Right atrium auricular region (tissue), 2 donors: ENCODE data around the gene SNED1. TPM values are rescaled to one million over a fixed set of nuclear protein-coding genes. Genes with fewer than 3 reads are reported as not detected.

Experiments
- DNase-seq: peaks from one replicate; pipeline ENCODE4 v3.0.0-alpha.2; 2019; ENCODE audit warnings: low spot score
- H3K27ac ChIP-seq, 2 donors: fragments of 200-600 bp; sonication (generic); 1 replicate in 1 of 2; 2 replicates in 1 of 2; pipeline ENCODE4 v1.5.1; 2016 to 2019
- H3K27me3 ChIP-seq, 2 donors: fragments of 200-600 bp; sonication (generic); one replicate each; pipeline versions ENCODE4 v1.5.1 to v1.6.0; 2017 to 2019
- H3K36me3 ChIP-seq: fragments of 200-600 bp; sonication (generic); one replicate; pipeline ENCODE4 v1.5.1; 2016
- H3K4me1 ChIP-seq, 2 donors: fragments of 200-600 bp; sonication (generic); one replicate each; pipeline versions ENCODE4 v1.5.1 to v1.6.0; 2017 to 2019
- H3K4me3 ChIP-seq, 2 donors: fragments of 200-600 bp; sonication (generic); 1 replicate in 1 of 2; 2 replicates in 1 of 2; pipeline ENCODE4 v1.5.1; 2017 to 2019; ENCODE audit warnings: mild to moderate bottlenecking in 1 of 2, moderate library complexity in 1 of 2
- H3K9me3 ChIP-seq, 2 donors: fragments of 200-600 bp; sonication (generic); one replicate each; pipeline ENCODE4 v1.5.1; 2019
- CTCF ChIP-seq, 2 donors: fragments of 200-600 bp; sonication (generic); IDR thresholded peaks; one replicate each; pipeline ENCODE4 v1.5.1; 2019; ENCODE audit warnings: antibody characterized with exemption in 2 of 2
- total RNA-seq, 2 donors: library from RNA; depleted of rRNA; stranded (reverse); fragments of >200 nt; gene quantifications; one replicate each; pipeline ENCODE4 v1.1.0, GENCODE V29; 2016

Gene SNED1
- total RNA-seq, 2 donors from 2014 or later, result 9.9 to 16.4 TPM

- no peaks in the 10 kb centered on the region for H3K9me3 ChIP-seq
- H3K36me3 ChIP-seq, result peaks cover 12% of the 10 kb centered on the region
- no peak for TF ChIP-seq CTCF (IDR thresholded peaks at IDR 0.05)
- no peak overlapping the region for H3K27ac ChIP-seq
- H3K27me3 ChIP-seq, result no peaks in the 10 kb centered on the region
- H3K4me1 ChIP-seq, result peaks cover 0 to 7% of the 10 kb centered on the region in 2 donors
- DNase-seq, result peak; percentile 42
- no peak overlapping the region for H3K4me3 ChIP-seq
Measured at GRCh38 chr2:241065355-241065803, 67.0 kb downstream of the SNED1 start.

DNA sequence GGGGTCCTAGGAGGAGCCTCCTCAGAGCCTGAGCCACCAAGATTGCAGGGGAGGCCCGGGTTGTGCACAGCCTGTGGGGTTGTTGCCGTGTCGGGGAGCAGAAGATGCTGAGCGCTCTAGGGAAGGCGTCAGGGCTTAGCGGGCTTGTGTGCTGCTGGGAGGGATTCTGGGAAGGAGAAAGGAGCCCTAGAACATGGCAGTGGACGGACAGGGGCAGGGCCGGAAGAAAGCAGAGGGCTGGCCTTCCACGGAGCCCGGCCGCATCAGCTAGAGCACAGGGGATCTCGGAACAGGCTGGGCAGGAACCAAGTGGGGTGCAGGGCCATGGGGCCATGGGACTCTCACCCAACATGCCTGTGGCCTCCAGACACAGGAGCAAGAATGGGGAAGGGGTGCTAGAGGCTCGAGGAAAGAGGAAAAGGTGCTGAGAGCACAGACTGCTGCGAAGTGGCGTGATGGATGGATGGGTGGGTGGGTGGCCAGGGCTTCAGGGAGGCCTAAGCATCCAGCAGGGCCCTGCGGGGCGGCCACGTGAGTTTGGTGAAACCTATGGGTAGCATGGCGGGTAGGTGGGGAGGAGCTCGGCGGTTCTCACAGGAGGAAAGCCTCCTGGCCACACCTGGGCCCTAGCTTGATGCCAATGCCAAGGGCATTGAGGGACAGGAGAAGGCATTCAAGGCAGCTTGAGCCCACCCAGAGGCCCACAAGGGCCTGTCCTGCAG, 67.9 kb downstream of the SNED1 start:
- H3K4me3 ChIP-seq, result no peak overlapping the region
- DNase-seq, result peak; percentile 47
- H3K36me3 ChIP-seq, result peaks cover 12% of the 10 kb centered on the region
- H3K27ac ChIP-seq, result no peak overlapping the region
- no peak for TF ChIP-seq CTCF (IDR thresholded peaks at IDR 0.05)
- no peaks in the 10 kb centered on the region for H3K9me3 ChIP-seq
- peaks cover 0 to 7% of the 10 kb centered on the region in 2 donors for H3K4me1 ChIP-seq
- H3K27me3 ChIP-seq, result no peaks in the 10 kb centered on the region

GRCh38 chr2:241066893-241067341, 68.5 kb downstream of the SNED1 start:
- Histone ChIP-seq H3K36me3 (peaks cover 12% of the 10 kb centered on the region), H3K27me3 (no peaks in the 10 kb centered on the region), H3K4me3 (no peak overlapping the region), H3K9me3 (no peaks in the 10 kb centered on the region), H3K27ac (no peak overlapping the region), H3K4me1 (peaks cover 0 to 7% of the 10 kb centered on the region in 2 donors)
- peak; percentile 36 for DNase-seq
- TF ChIP-seq CTCF (IDR thresholded peaks at IDR 0.05), result no peak

GRCh38 chr2:241067501-241068135, 69.2 kb downstream of the SNED1 start:
- peak; percentile 49 for DNase-seq
- no peak for TF ChIP-seq CTCF (IDR thresholded peaks at IDR 0.05)
- H3K9me3 ChIP-seq, result no peaks in the 10 kb centered on the region
- peaks cover 12% of the 10 kb centered on the region for H3K36me3 ChIP-seq
- H3K4me1 ChIP-seq, result peaks cover 0 to 7% of the 10 kb centered on the region in 2 donors
- H3K27ac ChIP-seq, result no peak overlapping the region
- no peaks in the 10 kb centered on the region for H3K27me3 ChIP-seq
- H3K4me3 ChIP-seq, result no peak overlapping the region

GRCh38 chr2:241068136-241068941, 69.9 kb downstream of the SNED1 start:
- H3K27ac ChIP-seq, result no peak overlapping the region
- H3K9me3 ChIP-seq, result no peaks in the 10 kb centered on the region
- H3K4me3 ChIP-seq, result no peak overlapping the region
- peak; percentile 43 for DNase-seq
- no peak for TF ChIP-seq CTCF (IDR thresholded peaks at IDR 0.05)
- H3K36me3 ChIP-seq, result peaks cover 12% of the 10 kb centered on the region
- no peaks in the 10 kb centered on the region for H3K27me3 ChIP-seq
- peaks cover 0 to 7% of the 10 kb centered on the region in 2 donors for H3K4me1 ChIP-seq
